Measurements from ENCODE around the gene MAP3K6.
A peak's percentile ranks its signal among the peaks of the same experiment; 100 is the strongest.

The MAP3K6 gene

DNA sequence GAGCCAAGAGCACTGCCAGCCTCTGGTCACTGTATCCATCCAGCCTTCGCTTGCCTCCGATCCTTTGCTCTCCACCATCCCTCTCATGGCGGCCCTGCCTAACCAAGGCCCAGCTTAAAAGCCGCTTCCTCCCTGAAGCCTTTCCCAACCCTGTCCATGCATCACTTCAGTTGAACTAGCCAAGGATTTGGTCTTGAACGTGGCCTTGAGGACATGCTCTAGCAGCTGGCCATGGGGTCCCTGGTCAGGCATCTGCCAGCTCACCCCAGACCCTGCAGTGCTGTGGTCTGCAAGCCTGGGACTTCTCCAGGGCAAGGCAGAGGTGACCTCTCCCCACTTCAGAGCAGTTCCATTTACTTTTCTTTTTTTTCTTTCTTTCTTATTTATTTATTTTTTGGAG is 30.0 kb downstream of the MAP3K6 start:
- Histone ChIP-seq H3K9me3 (ENCODE audit: control insufficient read depth, low read length) (no peaks in the 10 kb centered on the region), H3K4me1 (ENCODE audit: control insufficient read depth, insufficient read depth, low read length, poor library complexity, severe bottlenecking) (peaks cover 23% of the 10 kb centered on the region), H3K27ac (ENCODE audit: insufficient read depth, low read length, poor library complexity, severe bottlenecking) (no peak overlapping the region), H3K27me3 (replicated peaks; ENCODE audit: control insufficient read depth, insufficient read depth, low read length, poor library complexity, severe bottlenecking) (no peaks in the 10 kb centered on the region), H3K36me3 (ENCODE audit: control insufficient read depth, insufficient read depth, low read length) (peaks cover 42% of the 10 kb centered on the region), H3K4me3 (ENCODE audit: insufficient read depth, low read depth, low read length, poor library complexity, severe bottlenecking) (no peak overlapping the region)
- no peak for DNase-seq

DNA sequence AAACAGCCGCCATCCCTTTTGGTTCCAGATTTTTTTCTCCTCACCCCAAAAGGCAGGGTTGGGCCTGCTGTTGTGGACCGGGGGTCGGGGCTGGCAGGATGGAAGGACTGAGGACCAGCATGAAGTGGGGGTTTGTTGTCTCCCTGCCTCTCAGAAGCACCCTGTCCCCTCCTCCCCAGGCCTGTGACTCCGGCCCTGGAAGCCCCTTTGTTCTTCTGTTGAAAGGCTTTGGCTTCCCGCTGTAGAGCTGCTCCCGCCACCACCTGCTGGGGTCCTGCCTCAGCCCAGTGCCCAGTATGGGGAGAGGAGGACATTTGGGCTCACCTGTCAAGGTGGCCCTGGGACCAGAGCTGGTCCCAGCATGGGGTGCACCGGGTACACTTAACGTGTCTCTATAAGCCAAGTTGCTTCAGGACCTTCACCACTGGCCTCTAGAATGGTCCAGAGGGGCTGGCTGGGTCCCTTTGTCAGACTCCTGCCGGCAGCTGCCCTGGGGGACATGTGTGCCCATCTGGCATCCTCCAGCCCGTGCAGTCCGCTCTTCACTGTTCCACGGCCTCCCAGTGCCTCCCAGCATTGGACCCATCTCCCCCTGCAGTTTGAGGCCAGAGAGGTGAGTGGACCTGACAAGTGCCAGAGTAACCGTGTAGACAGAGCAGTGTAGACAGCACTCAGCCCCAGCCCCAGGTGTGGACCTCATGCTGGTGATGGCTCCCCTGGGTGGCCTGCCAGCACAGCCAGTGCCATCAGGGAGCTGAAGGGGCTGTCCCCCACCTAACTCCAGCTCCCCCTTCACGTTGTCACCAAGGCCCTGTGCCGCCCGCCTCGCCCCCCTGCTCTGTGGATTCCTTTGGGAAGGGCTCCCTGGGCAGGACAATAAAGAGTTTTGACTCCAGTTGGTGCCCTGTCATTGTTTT is 31.0 kb downstream of the MAP3K6 start:
- Histone ChIP-seq H3K4me3 (ENCODE audit: insufficient read depth, low read depth, low read length, poor library complexity, severe bottlenecking) (no peak overlapping the region), H3K27ac (ENCODE audit: insufficient read depth, low read length, poor library complexity, severe bottlenecking) (no peak overlapping the region), H3K9me3 (ENCODE audit: control insufficient read depth, low read length) (no peaks in the 10 kb centered on the region), H3K36me3 (ENCODE audit: control insufficient read depth, insufficient read depth, low read length) (peaks cover 46% of the 10 kb centered on the region), H3K4me1 (ENCODE audit: control insufficient read depth, insufficient read depth, low read length, poor library complexity, severe bottlenecking) (peaks cover 13% of the 10 kb centered on the region), H3K27me3 (replicated peaks; ENCODE audit: control insufficient read depth, insufficient read depth, low read length, poor library complexity, severe bottlenecking) (no peaks in the 10 kb centered on the region)
- DNase-seq: no peak

DNA sequence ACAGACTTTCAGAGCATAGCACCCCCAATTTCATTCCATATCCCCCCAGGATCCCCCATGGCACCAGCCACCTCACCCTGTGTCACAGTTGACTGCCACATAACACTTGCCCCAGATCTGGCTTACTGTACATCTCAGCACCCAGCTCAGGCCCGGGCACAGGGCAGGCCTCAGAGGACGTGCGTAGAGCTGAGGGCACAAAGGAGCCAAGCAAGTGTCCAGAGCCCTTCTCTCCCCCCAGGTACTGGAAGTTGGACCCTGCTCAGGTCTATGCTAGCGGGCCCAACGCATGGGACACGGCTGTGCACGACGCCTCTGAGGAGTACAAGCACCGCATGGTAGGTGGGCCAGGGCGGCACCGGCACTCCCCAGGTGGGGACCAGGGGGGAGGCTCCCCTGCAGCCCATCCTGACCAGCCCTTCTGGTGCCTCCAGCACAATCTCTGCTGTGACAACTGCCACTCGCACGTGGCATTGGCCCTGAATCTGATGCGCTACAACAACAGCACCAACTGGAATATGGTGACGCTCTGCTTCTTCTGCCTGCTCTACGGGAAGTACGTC is 33.0 kb downstream of the MAP3K6 start:
- no peak overlapping the region for H3K27ac ChIP-seq (ENCODE audit: insufficient read depth, low read length, poor library complexity, severe bottlenecking)
- peaks cover 56% of the 10 kb centered on the region for H3K36me3 ChIP-seq (ENCODE audit: control insufficient read depth, insufficient read depth, low read length)
- no peak for DNase-seq
- no peaks in the 10 kb centered on the region for H3K9me3 ChIP-seq (ENCODE audit: control insufficient read depth, low read length)
- H3K27me3 ChIP-seq (replicated peaks; ENCODE audit: control insufficient read depth, insufficient read depth, low read length, poor library complexity, severe bottlenecking): no peaks in the 10 kb centered on the region
- no peak overlapping the region for H3K4me3 ChIP-seq (ENCODE audit: insufficient read depth, low read depth, low read length, poor library complexity, severe bottlenecking)
- peaks cover 12% of the 10 kb centered on the region for H3K4me1 ChIP-seq (ENCODE audit: control insufficient read depth, insufficient read depth, low read length, poor library complexity, severe bottlenecking)

DNA sequence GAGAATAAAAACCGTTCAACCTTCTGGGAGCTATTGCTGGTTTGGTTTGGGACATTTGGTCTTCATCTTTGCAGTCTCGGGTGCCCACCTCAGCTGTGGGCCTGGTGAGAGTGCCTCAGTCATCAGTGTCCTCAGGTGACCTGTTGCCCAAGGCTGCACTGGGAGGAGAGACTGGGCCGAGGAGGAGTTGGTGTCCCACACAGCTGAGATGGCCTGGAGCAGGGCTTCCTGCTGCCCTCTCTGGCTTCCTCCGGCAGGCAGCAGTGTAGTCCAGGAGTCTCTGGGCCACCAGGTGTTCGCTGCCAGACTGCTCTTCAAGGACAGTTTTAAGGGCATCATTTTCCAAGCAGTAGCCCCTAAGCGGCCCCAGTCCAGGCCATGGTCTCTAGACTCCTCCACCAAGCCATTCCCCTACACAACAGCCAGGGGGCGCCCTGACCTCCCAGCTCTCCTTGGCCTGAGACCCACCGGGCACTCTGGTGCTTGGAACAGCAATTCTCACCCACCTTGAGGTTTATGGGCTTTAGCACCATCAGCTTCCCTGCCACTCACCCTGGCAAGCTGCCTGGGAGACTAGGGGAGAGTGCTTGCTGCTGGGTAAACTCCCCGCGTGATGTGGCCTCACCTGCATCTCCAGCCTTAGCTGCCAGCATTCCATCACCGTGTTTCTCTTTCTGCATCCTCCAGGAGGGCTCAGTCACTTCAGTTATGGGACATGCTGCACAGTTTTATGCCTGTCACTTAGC is 34.1 kb downstream of the MAP3K6 start:
- DNase-seq: peak in 2 of 3 donors; percentile 31 to 41
- Histone ChIP-seq H3K27ac (ENCODE audit: insufficient read depth, low read length, poor library complexity, severe bottlenecking) (no peak overlapping the region), H3K4me3 (ENCODE audit: insufficient read depth, low read depth, low read length, poor library complexity, severe bottlenecking) (no peak overlapping the region), H3K27me3 (replicated peaks; ENCODE audit: control insufficient read depth, insufficient read depth, low read length, poor library complexity, severe bottlenecking) (no peaks in the 10 kb centered on the region), H3K36me3 (ENCODE audit: control insufficient read depth, insufficient read depth, low read length) (peaks cover 56% of the 10 kb centered on the region), H3K4me1 (ENCODE audit: control insufficient read depth, insufficient read depth, low read length, poor library complexity, severe bottlenecking) (peaks cover 12% of the 10 kb centered on the region), H3K9me3 (ENCODE audit: control insufficient read depth, low read length) (no peaks in the 10 kb centered on the region)

DNA sequence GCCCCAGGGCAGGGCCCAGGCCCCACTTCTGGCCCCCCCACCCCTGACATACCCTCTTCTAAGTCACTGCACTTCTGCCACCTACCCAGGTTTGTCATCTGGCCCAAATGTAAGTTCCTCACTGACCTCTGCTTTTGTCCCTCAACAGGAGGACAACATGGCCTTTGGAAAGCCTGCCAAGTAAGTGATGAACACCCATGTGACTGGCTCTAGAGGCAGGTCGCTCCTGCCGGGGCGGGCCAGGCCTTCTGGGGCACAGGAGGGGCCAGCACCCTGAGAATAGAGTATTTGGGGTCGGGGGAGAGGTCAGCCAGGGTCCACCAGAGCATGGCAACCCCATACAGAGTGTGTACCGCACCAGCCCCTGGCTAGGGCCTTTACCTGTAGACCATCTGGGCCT is 34.8 kb downstream of the MAP3K6 start:
- peaks cover 12% of the 10 kb centered on the region for H3K4me1 ChIP-seq (ENCODE audit: control insufficient read depth, insufficient read depth, low read length, poor library complexity, severe bottlenecking)
- DNase-seq: no peak
- no peaks in the 10 kb centered on the region for H3K27me3 ChIP-seq (replicated peaks; ENCODE audit: control insufficient read depth, insufficient read depth, low read length, poor library complexity, severe bottlenecking)
- no peak overlapping the region for H3K4me3 ChIP-seq (ENCODE audit: insufficient read depth, low read depth, low read length, poor library complexity, severe bottlenecking)
- H3K27ac ChIP-seq (ENCODE audit: insufficient read depth, low read length, poor library complexity, severe bottlenecking): no peak overlapping the region
- no peaks in the 10 kb centered on the region for H3K9me3 ChIP-seq (ENCODE audit: control insufficient read depth, low read length)
- peaks cover 56% of the 10 kb centered on the region for H3K36me3 ChIP-seq (ENCODE audit: control insufficient read depth, insufficient read depth, low read length)

DNA sequence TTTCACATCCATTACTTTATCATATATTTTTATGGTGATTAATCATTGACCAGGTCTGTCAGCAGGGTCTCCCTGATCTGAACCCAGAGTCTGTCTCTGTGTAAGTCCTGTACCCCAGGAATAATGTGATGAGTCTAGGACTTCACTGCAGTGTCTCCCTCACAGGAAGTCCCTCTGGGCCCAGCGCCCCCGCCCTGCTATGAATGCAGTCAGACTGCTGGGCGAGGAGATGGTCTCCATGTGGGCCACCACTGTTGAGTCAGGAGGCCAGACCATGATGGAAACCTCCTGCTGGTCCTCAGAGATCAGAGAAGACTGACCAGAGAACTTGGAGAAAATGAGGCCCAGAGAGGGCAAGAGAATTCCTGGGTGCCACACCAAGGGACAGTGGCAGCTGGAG is 35.3 kb downstream of the MAP3K6 start:
- Histone ChIP-seq H3K27ac (ENCODE audit: insufficient read depth, low read length, poor library complexity, severe bottlenecking) (no peak overlapping the region), H3K27me3 (replicated peaks; ENCODE audit: control insufficient read depth, insufficient read depth, low read length, poor library complexity, severe bottlenecking) (no peaks in the 10 kb centered on the region), H3K9me3 (ENCODE audit: control insufficient read depth, low read length) (no peaks in the 10 kb centered on the region), H3K4me3 (ENCODE audit: insufficient read depth, low read depth, low read length, poor library complexity, severe bottlenecking) (no peak overlapping the region), H3K36me3 (ENCODE audit: control insufficient read depth, insufficient read depth, low read length) (peaks cover 57% of the 10 kb centered on the region), H3K4me1 (ENCODE audit: control insufficient read depth, insufficient read depth, low read length, poor library complexity, severe bottlenecking) (peaks cover 12% of the 10 kb centered on the region)
- DNase-seq: no peak

DNA sequence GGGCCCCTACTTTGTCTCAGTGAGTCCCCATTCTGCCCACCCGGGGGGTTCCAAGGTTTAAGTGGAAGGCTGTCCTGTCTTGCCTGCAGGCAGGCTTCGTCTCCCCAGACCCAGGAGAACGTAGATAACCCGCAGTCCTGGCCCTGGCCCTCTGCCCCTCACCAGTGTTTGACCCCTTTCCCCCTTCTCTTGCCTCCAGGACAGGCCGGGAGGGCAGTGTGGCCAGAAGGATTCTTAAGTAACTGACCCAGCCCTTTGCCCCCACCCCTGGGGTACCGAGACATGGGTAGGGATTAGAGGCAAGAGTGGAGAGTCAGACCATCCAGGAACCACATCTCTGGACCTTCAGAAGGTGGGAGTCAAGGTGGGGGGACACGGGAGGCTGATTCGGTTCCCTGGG is 36.0 kb downstream of the MAP3K6 start:
- no peaks in the 10 kb centered on the region for H3K27me3 ChIP-seq (replicated peaks; ENCODE audit: control insufficient read depth, insufficient read depth, low read length, poor library complexity, severe bottlenecking)
- no peak for DNase-seq
- no peak overlapping the region for H3K27ac ChIP-seq (ENCODE audit: insufficient read depth, low read length, poor library complexity, severe bottlenecking)
- H3K4me3 ChIP-seq (ENCODE audit: insufficient read depth, low read depth, low read length, poor library complexity, severe bottlenecking): no peak overlapping the region
- peaks cover 12% of the 10 kb centered on the region for H3K4me1 ChIP-seq (ENCODE audit: control insufficient read depth, insufficient read depth, low read length, poor library complexity, severe bottlenecking)
- no peaks in the 10 kb centered on the region for H3K9me3 ChIP-seq (ENCODE audit: control insufficient read depth, low read length)
- peaks cover 57% of the 10 kb centered on the region for H3K36me3 ChIP-seq (ENCODE audit: control insufficient read depth, insufficient read depth, low read length)

DNA sequence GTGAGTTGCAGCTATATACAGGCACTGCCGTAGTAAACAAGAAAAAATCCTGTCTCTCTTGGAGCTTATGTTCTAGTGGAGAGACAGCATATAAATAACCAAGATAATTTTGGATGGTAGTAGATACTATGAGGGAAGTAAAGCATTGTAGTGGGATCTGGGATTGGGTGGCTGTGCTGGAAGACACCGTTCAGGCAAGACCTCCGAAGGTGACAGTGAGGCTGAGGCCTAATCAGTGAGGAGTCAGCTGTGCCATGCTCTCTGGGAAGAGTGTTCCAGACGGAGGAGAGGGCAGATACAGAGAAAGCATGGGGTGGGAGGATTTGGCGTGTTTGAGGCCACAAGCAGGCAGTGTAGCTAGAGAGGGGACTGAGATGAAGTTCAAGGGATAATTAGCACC is 38.8 kb downstream of the MAP3K6 start:
- Histone ChIP-seq H3K4me1 (ENCODE audit: control insufficient read depth, insufficient read depth, low read length, poor library complexity, severe bottlenecking) (peaks cover 22% of the 10 kb centered on the region), H3K9me3 (ENCODE audit: control insufficient read depth, low read length) (no peaks in the 10 kb centered on the region), H3K27ac (ENCODE audit: insufficient read depth, low read length, poor library complexity, severe bottlenecking) (no peak overlapping the region), H3K4me3 (ENCODE audit: insufficient read depth, low read depth, low read length, poor library complexity, severe bottlenecking) (no peak overlapping the region), H3K27me3 (replicated peaks; ENCODE audit: control insufficient read depth, insufficient read depth, low read length, poor library complexity, severe bottlenecking) (no peaks in the 10 kb centered on the region), H3K36me3 (ENCODE audit: control insufficient read depth, insufficient read depth, low read length) (peaks cover 39% of the 10 kb centered on the region)
- DNase-seq: no peak

DNA sequence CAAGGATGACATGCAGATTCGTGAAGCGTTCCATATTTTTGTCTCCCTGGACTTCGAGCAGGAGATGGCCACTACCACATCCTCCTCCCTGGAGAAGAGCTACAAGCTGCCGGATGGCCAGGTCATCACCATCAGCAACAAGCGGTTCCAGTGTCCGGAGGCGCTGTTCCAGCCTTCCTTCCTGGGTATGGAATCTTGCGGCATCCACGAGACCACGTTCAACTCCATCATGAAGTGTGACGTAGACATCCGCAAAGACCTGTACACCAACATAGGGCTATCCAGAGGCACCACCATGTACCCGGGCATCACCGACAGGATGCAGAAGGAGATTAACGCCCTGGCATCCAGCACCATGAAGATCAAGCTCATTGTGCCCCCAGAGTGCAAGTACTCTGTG is 41.5 kb downstream of the MAP3K6 start:
- Histone ChIP-seq H3K27ac (ENCODE audit: insufficient read depth, low read length, poor library complexity, severe bottlenecking) (no peak overlapping the region), H3K4me3 (ENCODE audit: insufficient read depth, low read depth, low read length, poor library complexity, severe bottlenecking) (no peak overlapping the region), H3K27me3 (replicated peaks; ENCODE audit: control insufficient read depth, insufficient read depth, low read length, poor library complexity, severe bottlenecking) (no peaks in the 10 kb centered on the region), H3K4me1 (ENCODE audit: control insufficient read depth, insufficient read depth, low read length, poor library complexity, severe bottlenecking) (peaks cover 17% of the 10 kb centered on the region), H3K9me3 (ENCODE audit: control insufficient read depth, low read length) (no peaks in the 10 kb centered on the region), H3K36me3 (ENCODE audit: control insufficient read depth, insufficient read depth, low read length) (peaks cover 22% of the 10 kb centered on the region)
- no peak for DNase-seq

All from effector memory CD4-positive, alpha-beta T cell (primary cell).